H1 (cell line): ENCODE measurements around the gene LHFPL6. TPM values are rescaled to one million over a fixed set of nuclear protein-coding genes. Genes with fewer than 3 reads are reported as not detected.

ENCODE experiments used
- BACH1 ChIP-seq: IDR thresholded peaks from 2 replicates; pipeline ENCODE4 v1.6.1; 2012; ENCODE audit warnings: low read length, improper control_type of control experiment
- BRCA1 ChIP-seq: IDR thresholded peaks from 2 replicates; pipeline ENCODE4 v1.6.1; 2012; ENCODE audit warnings: low read depth, low read length, improper control_type of control experiment
- KDM1A ChIP-seq: fragments of 200-600, 300-600 bp; sonication (generic); IDR thresholded peaks from 2 replicates; pipeline ENCODE4 v1.7.1; 2016; ENCODE audit warnings: mild to moderate bottlenecking, low read length, borderline replicate concordance
- SAP30 ChIP-seq: fragments of 300-600 bp; sonication (generic); IDR thresholded peaks from 2 replicates; pipeline ENCODE4 v1.7.1; 2012; ENCODE audit warnings: low read length, moderate library complexity, mild to moderate bottlenecking, inconsistent platforms; ENCODE audit not compliant: insufficient read depth, insufficient replicate concordance
- SUZ12 ChIP-seq: fragments of 200-600 bp; sonication (generic); IDR thresholded peaks from 2 replicates; pipeline ENCODE4 v1.6.1; 2012; ENCODE audit warnings: mild to moderate bottlenecking, inconsistent platforms, low read length, moderate library complexity, mixed read lengths
- polyA plus RNA-seq, 7 experiments: library from polyadenylated mRNA; depleted of rRNA in 3 of 7; stranded (reverse) in 5 of 7; unstranded in 2 of 7; fragments of >200 nt in 5 of 7; fragments of 200-250 nt in 2 of 7; gene quantifications; 1 replicate in 5 of 7; 2 replicates in 1 of 7; 4 replicates in 1 of 7; pipeline versions ENCODE4 v1.2.1 to v1.2.3, GENCODE V29; 2011 to 2013; ENCODE audit warnings: missing spikeins in 2 of 7, mixed read lengths in 2 of 7
- total RNA-seq: library from RNA; stranded (reverse); fragmentation: NEBNext Ultra II Directional; extraction: Animal tissue kit (Norgen Biotek cat#: 25700); gene quantifications from 2 replicates; pipeline ENCODE4 v1.2.1, GENCODE V29; 2021
- TF ChIP-seq, protein P1 (sequence below): fragments of 300-600 bp; sonication (generic); IDR thresholded peaks from 2 replicates; pipeline ENCODE4 v1.7.1; 2012; ENCODE audit warnings: low read length, moderate library complexity, mild to moderate bottlenecking, inconsistent platforms; ENCODE audit not compliant: insufficient replicate concordance
- TF ChIP-seq, protein P2 (sequence below), 3 experiments: IDR thresholded peaks; 1 replicate in 2 of 3; 2 replicates in 1 of 3; pipeline versions ENCODE4 v1.5.1 to v1.6.1; 2011; ENCODE audit warnings: low read length in 3 of 3, mild to moderate bottlenecking in 3 of 3, inconsistent platforms in 2 of 3, low read depth in 1 of 3, moderate library complexity in 1 of 3; ENCODE audit not compliant: insufficient read depth in 1 of 3; ENCODE audit errors: control extremely low read depth in 1 of 3

LHFPL6 gene
- total and polyA plus RNA-seq, 2 of the 8 experiments (the other 6 are each of a cell fraction or from before 2014, with no cell fraction given), result 7.6 to 17.0 TPM

- TF ChIP-seq, protein P1, sequence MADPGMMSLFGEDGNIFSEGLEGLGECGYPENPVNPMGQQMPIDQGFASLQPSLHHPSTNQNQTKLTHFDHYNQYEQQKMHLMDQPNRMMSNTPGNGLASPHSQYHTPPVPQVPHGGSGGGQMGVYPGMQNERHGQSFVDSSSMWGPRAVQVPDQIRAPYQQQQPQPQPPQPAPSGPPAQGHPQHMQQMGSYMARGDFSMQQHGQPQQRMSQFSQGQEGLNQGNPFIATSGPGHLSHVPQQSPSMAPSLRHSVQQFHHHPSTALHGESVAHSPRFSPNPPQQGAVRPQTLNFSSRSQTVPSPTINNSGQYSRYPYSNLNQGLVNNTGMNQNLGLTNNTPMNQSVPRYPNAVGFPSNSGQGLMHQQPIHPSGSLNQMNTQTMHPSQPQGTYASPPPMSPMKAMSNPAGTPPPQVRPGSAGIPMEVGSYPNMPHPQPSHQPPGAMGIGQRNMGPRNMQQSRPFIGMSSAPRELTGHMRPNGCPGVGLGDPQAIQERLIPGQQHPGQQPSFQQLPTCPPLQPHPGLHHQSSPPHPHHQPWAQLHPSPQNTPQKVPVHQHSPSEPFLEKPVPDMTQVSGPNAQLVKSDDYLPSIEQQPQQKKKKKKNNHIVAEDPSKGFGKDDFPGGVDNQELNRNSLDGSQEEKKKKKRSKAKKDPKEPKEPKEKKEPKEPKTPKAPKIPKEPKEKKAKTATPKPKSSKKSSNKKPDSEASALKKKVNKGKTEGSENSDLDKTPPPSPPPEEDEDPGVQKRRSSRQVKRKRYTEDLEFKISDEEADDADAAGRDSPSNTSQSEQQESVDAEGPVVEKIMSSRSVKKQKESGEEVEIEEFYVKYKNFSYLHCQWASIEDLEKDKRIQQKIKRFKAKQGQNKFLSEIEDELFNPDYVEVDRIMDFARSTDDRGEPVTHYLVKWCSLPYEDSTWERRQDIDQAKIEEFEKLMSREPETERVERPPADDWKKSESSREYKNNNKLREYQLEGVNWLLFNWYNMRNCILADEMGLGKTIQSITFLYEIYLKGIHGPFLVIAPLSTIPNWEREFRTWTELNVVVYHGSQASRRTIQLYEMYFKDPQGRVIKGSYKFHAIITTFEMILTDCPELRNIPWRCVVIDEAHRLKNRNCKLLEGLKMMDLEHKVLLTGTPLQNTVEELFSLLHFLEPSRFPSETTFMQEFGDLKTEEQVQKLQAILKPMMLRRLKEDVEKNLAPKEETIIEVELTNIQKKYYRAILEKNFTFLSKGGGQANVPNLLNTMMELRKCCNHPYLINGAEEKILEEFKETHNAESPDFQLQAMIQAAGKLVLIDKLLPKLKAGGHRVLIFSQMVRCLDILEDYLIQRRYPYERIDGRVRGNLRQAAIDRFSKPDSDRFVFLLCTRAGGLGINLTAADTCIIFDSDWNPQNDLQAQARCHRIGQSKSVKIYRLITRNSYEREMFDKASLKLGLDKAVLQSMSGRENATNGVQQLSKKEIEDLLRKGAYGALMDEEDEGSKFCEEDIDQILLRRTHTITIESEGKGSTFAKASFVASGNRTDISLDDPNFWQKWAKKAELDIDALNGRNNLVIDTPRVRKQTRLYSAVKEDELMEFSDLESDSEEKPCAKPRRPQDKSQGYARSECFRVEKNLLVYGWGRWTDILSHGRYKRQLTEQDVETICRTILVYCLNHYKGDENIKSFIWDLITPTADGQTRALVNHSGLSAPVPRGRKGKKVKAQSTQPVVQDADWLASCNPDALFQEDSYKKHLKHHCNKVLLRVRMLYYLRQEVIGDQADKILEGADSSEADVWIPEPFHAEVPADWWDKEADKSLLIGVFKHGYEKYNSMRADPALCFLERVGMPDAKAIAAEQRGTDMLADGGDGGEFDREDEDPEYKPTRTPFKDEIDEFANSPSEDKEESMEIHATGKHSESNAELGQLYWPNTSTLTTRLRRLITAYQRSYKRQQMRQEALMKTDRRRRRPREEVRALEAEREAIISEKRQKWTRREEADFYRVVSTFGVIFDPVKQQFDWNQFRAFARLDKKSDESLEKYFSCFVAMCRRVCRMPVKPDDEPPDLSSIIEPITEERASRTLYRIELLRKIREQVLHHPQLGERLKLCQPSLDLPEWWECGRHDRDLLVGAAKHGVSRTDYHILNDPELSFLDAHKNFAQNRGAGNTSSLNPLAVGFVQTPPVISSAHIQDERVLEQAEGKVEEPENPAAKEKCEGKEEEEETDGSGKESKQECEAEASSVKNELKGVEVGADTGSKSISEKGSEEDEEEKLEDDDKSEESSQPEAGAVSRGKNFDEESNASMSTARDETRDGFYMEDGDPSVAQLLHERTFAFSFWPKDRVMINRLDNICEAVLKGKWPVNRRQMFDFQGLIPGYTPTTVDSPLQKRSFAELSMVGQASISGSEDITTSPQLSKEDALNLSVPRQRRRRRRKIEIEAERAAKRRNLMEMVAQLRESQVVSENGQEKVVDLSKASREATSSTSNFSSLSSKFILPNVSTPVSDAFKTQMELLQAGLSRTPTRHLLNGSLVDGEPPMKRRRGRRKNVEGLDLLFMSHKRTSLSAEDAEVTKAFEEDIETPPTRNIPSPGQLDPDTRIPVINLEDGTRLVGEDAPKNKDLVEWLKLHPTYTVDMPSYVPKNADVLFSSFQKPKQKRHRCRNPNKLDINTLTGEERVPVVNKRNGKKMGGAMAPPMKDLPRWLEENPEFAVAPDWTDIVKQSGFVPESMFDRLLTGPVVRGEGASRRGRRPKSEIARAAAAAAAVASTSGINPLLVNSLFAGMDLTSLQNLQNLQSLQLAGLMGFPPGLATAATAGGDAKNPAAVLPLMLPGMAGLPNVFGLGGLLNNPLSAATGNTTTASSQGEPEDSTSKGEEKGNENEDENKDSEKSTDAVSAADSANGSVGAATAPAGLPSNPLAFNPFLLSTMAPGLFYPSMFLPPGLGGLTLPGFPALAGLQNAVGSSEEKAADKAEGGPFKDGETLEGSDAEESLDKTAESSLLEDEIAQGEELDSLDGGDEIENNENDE, result no peak
- TF ChIP-seq SUZ12, result no peak
- no peak for TF ChIP-seq BACH1
- peak; percentile 71 for TF ChIP-seq KDM1A
- TF ChIP-seq SAP30, result no peak
- TF ChIP-seq, protein P2, sequence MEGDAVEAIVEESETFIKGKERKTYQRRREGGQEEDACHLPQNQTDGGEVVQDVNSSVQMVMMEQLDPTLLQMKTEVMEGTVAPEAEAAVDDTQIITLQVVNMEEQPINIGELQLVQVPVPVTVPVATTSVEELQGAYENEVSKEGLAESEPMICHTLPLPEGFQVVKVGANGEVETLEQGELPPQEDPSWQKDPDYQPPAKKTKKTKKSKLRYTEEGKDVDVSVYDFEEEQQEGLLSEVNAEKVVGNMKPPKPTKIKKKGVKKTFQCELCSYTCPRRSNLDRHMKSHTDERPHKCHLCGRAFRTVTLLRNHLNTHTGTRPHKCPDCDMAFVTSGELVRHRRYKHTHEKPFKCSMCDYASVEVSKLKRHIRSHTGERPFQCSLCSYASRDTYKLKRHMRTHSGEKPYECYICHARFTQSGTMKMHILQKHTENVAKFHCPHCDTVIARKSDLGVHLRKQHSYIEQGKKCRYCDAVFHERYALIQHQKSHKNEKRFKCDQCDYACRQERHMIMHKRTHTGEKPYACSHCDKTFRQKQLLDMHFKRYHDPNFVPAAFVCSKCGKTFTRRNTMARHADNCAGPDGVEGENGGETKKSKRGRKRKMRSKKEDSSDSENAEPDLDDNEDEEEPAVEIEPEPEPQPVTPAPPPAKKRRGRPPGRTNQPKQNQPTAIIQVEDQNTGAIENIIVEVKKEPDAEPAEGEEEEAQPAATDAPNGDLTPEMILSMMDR (IDR thresholded peaks at IDR 0.05; ENCODE audit: control extremely low read depth in 1 of 3, insufficient read depth in 1 of 3, low read depth in 1 of 3, low read length in 3 of 3), result no peak
- no peak for TF ChIP-seq BRCA1
These were observed 272.5 kb downstream of the LHFPL6 start (continued) for GRCh38 chr13:39330504-39330903.
